GM08714 (cell line): ENCODE results near the gene ZMPSTE24.
"Not testable (repeated sequence)": the region's sequence is repeated elsewhere in the genome, so short reads cannot be mapped to it uniquely, and the experiment has no call there.

Experiments used
- H3K4me3 ChIP-seq: fragments of 200-500 bp; sonication (Bioruptor generic); 2 replicates; pipeline ENCODE4 v1.5.1; 2014; ENCODE audit warnings: mild to moderate bottlenecking, low read length, inconsistent platforms
- ZNF274 ChIP-seq: IDR thresholded peaks from 2 replicates; pipeline ENCODE4 v1.6.1; 2012; ENCODE audit warnings: mild to moderate bottlenecking, low read depth, low read length

The ZMPSTE24 gene

DNA sequence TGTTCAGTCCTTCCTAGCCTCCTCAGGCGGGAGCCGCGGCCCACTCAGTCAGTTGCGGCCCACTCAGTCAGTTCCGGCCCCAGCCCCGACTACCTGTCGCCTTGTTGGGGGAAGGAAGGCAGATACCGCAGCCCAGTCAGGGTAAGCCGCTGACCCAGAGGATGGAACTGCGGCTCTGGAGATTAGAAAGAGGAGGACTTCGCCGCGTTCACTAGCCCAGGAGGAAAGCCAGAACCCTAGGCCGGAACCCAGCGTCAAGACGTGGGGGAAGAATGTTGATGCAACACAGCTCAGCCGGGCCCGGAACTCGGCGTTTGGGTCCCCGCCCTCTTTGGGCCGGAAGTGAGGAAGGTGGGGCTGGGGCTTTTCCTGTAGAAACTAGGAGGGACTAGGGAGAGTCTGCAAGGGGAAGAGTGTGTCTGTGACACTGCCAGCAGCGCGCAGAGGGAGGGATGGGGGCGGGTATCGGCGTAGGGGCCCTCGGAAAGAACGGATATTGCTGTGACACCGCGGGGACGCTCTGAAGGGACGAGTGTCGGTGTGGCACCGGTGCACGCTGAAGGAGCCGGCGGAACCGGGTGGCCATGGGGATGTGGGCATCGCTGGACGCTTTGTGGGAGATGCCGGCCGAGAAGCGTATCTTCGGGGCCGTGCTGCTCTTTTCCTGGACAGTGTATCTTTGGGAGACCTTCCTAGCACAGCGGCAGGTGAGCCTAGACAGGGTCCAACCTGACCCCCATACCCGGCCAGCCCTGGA is at the start of gene ZMPSTE24:
Gene ZMPSTE24 (plus strand): TSS at position 549 of the 757 bp plus-strand sequence. CDS start 36 bp downstream, at position 585.
- no peak for TF ChIP-seq ZNF274
- peak within 1 kb of the TSS; percentile 96 for H3K4me3 ChIP-seq

DNA sequence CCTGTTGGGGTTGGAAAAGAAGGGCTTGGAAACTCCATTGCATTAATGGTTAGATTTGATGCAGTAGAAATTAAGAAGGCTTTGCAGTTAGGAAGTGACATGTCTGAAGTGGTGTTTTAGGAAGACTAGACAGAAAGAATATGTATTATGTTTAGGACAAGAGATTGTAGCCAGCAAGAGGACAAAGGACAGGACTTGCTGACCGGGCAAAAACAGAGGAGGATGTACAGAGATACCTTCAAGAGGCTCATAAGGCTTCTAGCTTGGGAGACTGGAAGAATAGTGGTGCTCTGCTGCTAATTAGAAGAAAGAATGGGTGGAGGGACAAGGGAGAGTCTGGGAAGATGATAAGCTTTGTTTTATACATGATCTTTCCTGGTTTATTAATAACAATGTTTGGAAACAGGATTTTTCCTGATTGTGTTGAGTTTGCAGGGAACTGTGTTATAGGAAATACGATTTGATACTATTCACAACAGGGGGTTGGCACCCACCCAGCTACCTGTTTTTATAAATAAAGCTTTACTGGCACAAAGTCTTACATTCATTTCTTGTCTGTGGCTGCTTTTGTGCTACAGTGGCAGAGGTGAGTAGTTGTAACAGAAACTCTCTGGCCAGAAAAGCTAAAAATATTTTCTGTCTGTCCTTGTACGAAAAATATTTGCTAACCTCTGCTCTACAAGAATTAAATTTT is 47.4 kb upstream of the ZMPSTE24 start:
- H3K4me3 ChIP-seq = no peak overlapping the region
- TF ChIP-seq ZNF274 = no peak

DNA sequence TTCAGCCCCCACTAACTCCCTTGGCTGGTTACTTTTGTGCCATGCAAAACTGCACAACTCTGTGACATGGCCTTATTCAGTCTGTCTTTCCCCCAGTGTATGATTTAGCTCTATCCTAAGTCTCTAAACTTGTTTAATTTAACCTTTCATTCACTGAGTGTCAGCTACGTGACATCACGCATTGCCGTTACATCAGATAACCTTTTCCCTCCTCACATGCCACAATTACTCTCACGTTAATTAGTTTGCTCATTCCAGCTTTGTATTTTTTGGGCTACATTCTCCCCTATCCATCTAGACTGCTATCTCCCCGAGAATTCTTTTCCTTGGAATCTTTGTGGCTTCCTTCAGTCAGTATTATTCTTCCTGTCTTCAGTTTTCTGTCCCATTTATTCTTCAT is 39.7 kb upstream of the ZMPSTE24 start:
- TF ChIP-seq ZNF274 = no peak
- no peak overlapping the region for H3K4me3 ChIP-seq

DNA sequence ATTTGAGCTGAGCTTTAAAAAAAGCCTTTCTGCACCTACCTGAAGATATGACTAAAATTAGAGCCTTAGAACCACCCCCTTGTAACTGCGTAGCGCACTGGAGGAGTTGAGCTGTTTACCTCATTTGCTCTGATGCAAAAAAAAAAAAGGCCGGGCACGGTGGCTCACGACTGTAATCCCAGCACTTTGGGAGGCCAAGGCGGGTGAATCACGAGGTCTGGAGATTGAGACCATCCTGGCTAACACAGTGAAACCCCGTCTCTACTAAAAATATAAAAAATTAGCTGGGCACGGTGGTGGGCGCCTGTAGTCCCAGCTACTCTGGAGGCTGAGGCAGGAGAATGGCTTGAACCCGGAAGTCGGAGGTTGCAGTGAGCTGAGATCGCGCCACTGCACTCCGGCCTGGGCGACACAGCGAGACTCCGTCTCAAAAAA is 36.5 kb upstream of the ZMPSTE24 start:
- not testable (repeated sequence) for H3K4me3 ChIP-seq

DNA sequence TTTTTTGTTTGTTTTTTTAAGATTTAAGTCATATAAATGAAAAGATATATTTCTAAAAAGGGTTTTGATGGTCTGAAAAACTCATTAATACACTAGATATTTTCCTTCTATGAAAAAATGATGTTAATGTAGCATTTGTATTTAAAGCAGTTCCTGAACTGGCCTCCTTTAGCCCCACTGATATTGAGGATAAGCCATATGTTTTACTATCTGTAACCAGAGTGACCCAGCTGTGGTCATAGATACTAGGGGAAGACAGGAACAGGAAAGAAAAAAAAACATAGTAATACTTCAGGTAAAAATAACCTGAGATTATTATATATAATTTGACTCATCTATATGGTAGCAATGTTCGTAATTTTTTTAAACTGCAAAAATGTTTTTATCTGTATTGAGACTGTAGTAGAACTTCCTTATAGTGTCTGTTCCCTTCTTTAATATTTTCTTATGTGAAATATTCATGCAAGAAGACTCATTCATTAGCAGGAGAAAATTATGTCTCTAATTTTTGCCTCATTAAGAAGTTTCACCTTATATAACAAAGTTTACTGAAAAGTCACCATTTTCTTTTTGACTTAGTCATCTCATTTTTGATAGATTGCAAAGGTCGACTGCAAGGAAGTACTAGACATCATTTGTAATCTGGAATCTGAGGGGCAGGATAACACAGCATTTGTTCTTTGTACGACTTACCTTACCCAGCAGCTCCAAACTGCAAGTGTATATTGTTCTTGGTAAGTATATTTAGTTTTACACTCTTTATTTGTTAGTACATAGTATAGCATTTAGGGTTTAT is 35.9 kb upstream of the ZMPSTE24 start:
- no peak for TF ChIP-seq ZNF274
- H3K4me3 ChIP-seq = no peak overlapping the region

DNA sequence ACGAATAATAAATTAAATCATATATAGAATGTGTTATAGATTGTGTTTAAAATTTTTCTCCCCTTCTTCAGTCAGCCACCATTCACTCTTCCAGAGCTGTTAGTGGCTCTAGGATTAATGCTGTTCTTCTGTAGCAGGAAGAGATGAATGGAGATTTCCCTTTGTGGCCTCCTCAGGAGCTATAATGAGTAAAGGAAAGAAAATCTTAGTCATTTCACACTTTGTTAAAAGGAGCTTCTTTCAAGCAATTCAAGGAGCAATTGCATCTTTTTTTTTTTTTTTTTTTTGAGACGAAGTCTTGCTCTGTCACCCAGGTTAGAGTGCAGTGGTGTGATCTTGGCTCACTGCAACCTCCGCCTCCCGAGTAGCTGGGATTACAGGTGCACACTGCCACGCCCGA is 34.0 kb upstream of the ZMPSTE24 start:
- no peak for TF ChIP-seq ZNF274
- H3K4me3 ChIP-seq = no peak overlapping the region

DNA sequence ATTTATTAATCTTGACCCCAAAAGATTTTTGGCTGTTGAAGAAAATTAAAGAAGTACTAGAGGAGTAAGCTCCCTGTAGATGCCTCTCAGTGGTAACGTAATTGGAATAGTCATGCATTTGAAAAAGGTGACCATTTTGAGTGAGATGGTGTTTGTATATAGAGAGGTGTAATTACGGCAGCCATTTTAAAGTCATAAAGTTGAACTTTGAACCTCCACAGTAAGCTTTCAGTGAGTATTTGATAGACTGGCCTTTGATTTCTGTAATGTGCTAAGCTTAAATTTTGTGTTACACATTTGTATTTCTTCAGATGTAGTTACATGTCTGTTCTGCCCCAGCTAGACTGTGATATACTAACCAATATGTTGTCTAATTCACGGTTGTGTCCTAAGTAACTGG is 31.8 kb upstream of the ZMPSTE24 start:
- H3K4me3 ChIP-seq = no peak overlapping the region
- no peak for TF ChIP-seq ZNF274

DNA sequence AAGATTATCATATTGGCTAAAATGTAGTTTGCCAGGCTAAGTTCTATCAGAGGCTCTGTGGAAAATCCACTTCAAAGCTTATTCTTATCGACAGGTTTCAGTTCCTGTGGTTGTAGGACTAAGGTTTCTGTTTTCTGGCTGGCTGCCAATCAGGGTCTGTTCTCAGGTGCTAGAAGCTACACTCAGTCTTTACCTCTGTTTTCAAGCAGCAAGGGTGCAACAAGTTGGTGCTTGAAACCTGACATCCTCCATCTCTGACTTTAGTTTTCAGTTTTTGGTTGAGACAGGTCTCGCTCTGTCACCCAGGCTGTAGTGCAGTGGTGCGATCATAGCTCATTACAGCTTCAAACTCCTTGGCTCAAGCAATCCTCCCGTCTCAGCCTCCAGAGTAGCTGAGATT is 25.6 kb upstream of the ZMPSTE24 start:
- no peak for TF ChIP-seq ZNF274
- H3K4me3 ChIP-seq = no peak overlapping the region

DNA sequence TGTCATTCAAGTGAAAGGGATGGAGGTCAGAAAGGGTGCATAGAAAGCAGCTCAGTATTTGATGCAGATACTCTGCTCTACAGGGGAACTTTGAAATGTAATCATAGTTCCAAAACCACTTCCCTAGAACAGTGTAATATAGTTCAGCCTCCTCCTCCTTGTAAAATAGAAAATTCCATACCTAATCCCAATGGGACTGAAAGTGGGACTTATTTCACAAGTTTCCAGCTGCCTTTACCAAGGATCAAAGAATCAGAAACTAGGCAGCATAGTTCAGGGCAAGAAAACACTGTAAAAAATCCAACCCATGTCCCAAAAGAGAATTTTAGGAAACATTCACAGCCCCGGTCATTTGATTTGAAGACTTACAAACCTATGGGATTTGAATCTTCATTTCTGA is 18.4 kb upstream of the ZMPSTE24 start:
- no peak overlapping the region for H3K4me3 ChIP-seq
- TF ChIP-seq ZNF274 = no peak

DNA sequence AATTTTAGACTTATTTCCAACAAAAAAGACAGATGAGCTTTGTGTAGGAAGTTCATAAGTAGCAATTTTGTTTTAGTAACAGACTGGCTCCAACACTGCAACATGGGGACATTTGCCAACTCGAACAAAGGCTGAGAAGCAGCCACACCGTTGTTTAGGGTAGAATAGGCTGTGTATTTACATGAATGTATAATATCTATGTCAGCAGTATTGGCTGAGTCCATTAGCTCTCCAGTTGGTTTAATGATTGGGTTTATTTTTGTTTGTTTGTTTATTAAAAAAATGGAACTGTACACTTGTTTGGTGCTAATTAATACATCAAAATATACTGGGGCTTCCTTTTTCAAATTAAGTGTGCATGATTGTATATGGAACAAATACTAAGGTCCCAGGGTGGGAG is 17.6 kb upstream of the ZMPSTE24 start:
- no peak for TF ChIP-seq ZNF274
- H3K4me3 ChIP-seq = no peak overlapping the region

DNA sequence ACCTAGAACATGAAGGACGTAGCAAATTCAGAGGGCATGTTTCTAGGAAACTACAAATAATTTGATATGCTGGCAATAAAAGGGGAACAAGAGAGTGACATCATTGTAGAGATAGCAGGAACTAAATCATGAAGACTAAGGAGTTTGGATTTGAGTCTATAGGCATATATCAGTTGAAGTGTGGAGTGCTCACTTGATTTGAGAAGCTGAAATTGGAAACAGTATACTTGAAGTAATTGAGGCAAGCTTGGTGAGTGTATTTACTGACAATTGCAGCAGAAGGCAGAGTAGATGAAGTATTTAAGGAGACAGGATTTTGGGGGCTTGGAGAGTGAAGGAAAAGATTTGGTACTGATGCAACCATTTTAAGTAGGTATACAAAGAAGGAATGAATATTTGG is 16.7 kb upstream of the ZMPSTE24 start:
- TF ChIP-seq ZNF274 = no peak
- no peak overlapping the region for H3K4me3 ChIP-seq

DNA sequence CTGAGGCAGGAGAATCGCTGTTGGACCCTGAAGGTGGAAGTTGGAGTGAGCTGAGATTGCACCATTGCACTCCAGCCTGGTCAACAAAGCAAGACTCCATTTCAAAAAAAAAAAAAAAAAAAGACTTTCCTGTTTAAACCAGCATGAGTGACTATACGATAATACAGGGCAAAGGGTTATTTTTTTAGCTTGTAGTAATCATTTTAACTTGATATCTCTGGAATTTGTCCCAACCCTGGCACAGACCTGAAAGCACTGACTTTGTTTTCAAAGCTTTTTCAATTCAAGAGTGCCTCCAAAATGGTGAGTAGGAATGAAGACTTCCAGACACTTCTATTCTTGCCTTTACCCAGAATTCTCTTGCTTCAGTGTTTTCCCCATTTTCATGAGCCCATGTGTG is 14.7 kb upstream of the ZMPSTE24 start:
- no peak overlapping the region for H3K4me3 ChIP-seq

DNA sequence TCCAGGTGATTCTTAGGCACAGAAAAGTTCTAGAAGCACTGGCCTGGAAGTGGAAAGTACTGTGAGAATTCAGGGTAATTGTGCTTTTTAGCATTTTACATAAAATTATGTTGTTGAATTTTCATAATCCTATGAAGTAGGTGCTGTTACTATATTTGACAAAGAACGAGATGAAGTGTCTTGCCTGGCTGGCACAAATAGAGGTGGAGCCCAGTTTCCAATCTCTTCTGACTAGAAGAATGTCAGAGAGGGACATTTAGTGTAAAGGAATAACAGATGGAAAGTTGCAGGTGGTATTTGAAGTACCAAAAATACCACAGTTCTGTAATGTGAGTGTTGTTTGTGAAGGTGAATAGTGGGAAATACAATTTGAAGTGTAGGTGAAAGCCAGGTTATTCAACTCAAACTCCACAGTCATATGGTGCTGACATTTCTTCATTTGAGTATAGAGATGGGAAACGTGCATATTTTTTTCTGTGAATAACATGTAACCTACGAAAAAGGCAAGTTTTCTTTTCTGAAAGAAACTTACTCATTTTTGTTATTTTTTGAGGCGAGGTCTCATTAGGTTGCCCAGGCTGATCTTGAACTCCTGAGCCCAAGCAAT is 13.8 kb upstream of the ZMPSTE24 start:
- no peak overlapping the region for H3K4me3 ChIP-seq
- TF ChIP-seq ZNF274 = no peak

More for the DNA sequence above, 14.7 kb upstream of the ZMPSTE24 start:
- no peak for TF ChIP-seq ZNF274

DNA sequence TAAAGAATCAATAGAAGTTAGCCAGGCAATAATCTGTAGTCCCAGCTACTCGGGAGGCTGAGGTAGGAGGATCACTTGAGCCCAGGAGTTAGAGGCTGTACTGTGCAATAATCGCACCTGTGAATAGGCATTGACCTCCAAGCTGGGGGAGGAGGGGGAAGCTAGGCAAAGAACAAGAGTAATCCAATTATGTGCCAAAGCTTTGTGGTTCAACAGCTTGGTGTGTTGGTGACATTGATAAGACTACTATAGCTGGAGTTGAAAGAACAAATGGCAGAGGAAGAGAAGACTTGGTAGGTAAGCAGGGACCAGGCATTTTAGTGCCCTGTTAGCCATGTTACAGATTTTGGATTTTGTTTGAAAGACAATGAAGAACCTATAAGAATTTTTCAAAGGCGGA is 12.3 kb upstream of the ZMPSTE24 start:
- H3K4me3 ChIP-seq = no peak overlapping the region
- no peak for TF ChIP-seq ZNF274
